SK-N-SH (cell line): ENCODE data around the gene BEND3.

Experiments
- ELF1 ChIP-seq: IDR thresholded peaks from 2 replicates; pipeline ENCODE4 v1.4.0; 2012
- TCF12 ChIP-seq: IDR thresholded peaks from 2 replicates; pipeline ENCODE4 v1.4.0; 2012

DNA sequence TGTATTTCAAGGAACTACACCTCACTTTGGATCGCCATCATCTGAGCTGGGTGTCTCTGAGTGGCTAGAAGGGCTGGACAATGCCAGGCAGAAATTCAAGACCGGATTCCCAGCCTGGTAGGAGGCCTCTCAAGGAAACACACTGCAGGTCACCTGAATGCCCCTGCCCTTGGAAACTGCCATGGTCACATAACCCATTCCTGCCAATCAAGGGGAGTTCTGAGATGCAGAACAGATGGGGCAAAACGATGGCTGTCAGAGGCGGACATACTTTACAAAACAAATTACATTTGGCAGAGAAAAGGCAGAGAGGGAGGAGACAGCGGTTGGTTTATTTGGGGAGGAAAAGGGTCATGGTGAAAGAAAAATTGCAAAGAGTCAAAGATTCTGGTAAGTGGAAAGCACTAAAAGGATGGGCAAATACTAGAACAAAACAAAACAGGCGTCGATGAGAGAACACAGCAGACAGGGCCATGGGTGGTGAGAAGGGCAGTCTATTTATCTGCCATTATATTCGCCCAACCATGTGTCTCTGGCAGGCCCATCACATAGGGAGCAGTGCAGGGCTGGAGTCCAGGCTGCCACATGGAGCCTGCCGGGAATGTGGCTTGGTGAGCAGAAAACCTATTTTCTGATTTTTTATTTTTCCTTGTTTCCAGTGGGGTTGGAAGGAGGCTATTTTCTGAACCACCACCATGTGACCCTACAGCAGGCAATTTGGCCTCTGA, 13.5 kb downstream of the BEND3 start:
- TF ChIP-seq ELF1 (no peak), TCF12 (no peak)
